Measurements from ENCODE around the gene ZNF207. TPM values are rescaled to one million over a fixed set of nuclear protein-coding genes. Genes with fewer than 3 reads are reported as not detected.

The ZNF207 gene
- total and polyA plus RNA-seq, 2 donors (not counting 1 experiment from before 2014, with no cell fraction given): 135 to 314 TPM

GRCh38 chr17:32382526-32383223, 32.7 kb downstream of the ZNF207 start:
- Histone ChIP-seq H3K4me3 (ENCODE audit: control extremely low read depth in 1 of 5, extremely low read depth in 1 of 5, insufficient read depth in 1 of 5, low read depth in 2 of 5, low read length in 4 of 5) (no peak overlapping the region), H4K20me1 (ENCODE audit: control insufficient read depth, insufficient read depth, low read length, poor library complexity, severe bottlenecking) (peaks cover 5% of the 10 kb centered on the region), H3K27me3 (replicated peaks in 1 of 4; ENCODE audit: control extremely low read depth in 1 of 4, control insufficient read depth in 3 of 4, insufficient read depth in 4 of 4, low read length in 3 of 4) (no peaks in the 10 kb centered on the region), H3K9ac (ENCODE audit: low read length) (no peak overlapping the region), H2AFZ (ENCODE audit: insufficient read depth, low read depth, low read length, poor library complexity, severe bottlenecking) (no peak overlapping the region), H3K4me2 (replicated peaks; ENCODE audit: low read depth, low read length, poor library complexity, severe bottlenecking) (no peak overlapping the region), H3K79me2 (ENCODE audit: control insufficient read depth, insufficient read depth, low read length) (no peaks in the 10 kb centered on the region), H3K9me3 (ENCODE audit: control extremely low read depth in 1 of 3, control insufficient read depth in 2 of 3, insufficient read depth in 1 of 3, low read length in 2 of 3) (no peaks in the 10 kb centered on the region), H3K4me1 (ENCODE audit: control insufficient read depth in 2 of 2, insufficient read depth in 2 of 2, low read length in 2 of 2) (no peaks in the 10 kb centered on the region), H3K27ac (ENCODE audit: low read length in 2 of 2) (no peak overlapping the region), H3K36me3 (replicated peaks in 1 of 2; ENCODE audit: control extremely low read depth in 1 of 2, control insufficient read depth in 1 of 2, extremely low read depth in 1 of 2, insufficient read depth in 2 of 2, low read length in 1 of 2) (peaks cover 14 to 46% of the 10 kb centered on the region in 2 experiments)
- POLR2A ChIA-PET: no interaction called here
- no peak overlapping the region for H3K4me3 Mint-ChIP-seq
- ATAC-seq (ENCODE audit: low read depth): no peak
- intact Hi-C loops (cut with micrococcal nuclease): no loop called here
- CTCF ChIA-PET: no interaction called here
- no peaks in the 10 kb centered on the region for H3K27me3 Mint-ChIP-seq
- WGBS (ENCODE audit: insufficient coverage): 100% methylated on average over 5 of the region's 5 CpGs
- no peak overlapping the region for H3K27ac Mint-ChIP-seq
- TF ChIP-seq, protein P1, sequence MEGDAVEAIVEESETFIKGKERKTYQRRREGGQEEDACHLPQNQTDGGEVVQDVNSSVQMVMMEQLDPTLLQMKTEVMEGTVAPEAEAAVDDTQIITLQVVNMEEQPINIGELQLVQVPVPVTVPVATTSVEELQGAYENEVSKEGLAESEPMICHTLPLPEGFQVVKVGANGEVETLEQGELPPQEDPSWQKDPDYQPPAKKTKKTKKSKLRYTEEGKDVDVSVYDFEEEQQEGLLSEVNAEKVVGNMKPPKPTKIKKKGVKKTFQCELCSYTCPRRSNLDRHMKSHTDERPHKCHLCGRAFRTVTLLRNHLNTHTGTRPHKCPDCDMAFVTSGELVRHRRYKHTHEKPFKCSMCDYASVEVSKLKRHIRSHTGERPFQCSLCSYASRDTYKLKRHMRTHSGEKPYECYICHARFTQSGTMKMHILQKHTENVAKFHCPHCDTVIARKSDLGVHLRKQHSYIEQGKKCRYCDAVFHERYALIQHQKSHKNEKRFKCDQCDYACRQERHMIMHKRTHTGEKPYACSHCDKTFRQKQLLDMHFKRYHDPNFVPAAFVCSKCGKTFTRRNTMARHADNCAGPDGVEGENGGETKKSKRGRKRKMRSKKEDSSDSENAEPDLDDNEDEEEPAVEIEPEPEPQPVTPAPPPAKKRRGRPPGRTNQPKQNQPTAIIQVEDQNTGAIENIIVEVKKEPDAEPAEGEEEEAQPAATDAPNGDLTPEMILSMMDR (IDR thresholded peaks at IDR 0.05): no peak
- TF ChIP-seq EZH2 (IDR thresholded peaks at IDR 0.05; ENCODE audit: borderline replicate concordance, insufficient read depth, low read depth, low read length, poor library complexity, severe bottlenecking): no peak
- H3K4me1 Mint-ChIP-seq: no peaks in the 10 kb centered on the region
- no peak for DNase-seq
- H3K9me3 Mint-ChIP-seq (ENCODE audit: insufficient read depth): no peaks in the 10 kb centered on the region

DNA sequence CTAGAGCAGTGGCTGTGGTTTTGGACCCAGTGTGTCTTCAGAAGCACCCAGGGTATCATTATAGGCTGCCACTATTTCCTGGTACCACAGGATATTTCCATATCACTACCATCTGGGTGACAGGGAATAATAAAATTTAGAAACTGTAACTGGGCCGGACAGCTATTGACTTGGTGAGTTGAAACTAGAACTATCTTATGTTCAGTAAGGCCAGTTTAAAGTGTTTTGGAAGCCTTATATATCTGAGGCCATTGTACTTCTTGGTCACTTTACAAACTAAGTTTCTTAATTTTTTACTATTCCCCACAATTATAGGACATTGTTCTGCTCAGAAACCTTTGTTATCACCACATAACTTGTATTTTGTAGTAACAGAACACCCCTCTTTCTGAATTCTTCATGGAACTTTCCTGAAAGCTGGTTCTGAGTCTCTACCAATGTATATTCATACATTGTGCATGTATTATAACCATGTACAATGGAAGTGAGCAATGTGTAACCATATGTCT, 34.0 kb downstream of the ZNF207 start:
- H4K20me1 ChIP-seq (ENCODE audit: control insufficient read depth, insufficient read depth, low read length, poor library complexity, severe bottlenecking): peaks cover 5% of the 10 kb centered on the region
- H3K36me3 ChIP-seq (replicated peaks in 1 of 2; ENCODE audit: control extremely low read depth in 1 of 2, control insufficient read depth in 1 of 2, extremely low read depth in 1 of 2, insufficient read depth in 2 of 2, low read length in 1 of 2): peaks cover 2 to 33% of the 10 kb centered on the region in 2 experiments
- DNase-seq (no peak), ATAC-seq (ENCODE audit: low read depth) (no peak)
- H3K27me3 ChIP-seq (replicated peaks in 1 of 4; ENCODE audit: control extremely low read depth in 1 of 4, control insufficient read depth in 3 of 4, insufficient read depth in 4 of 4, low read length in 3 of 4): no peaks in the 10 kb centered on the region
- no peak overlapping the region for H3K27ac ChIP-seq (ENCODE audit: low read length in 2 of 2)
- intact Hi-C loops (cut with micrococcal nuclease): no loop called here
- H3K4me3 Mint-ChIP-seq: no peak overlapping the region
- H3K27me3 Mint-ChIP-seq: no peaks in the 10 kb centered on the region
- H3K79me2 ChIP-seq (ENCODE audit: control insufficient read depth, insufficient read depth, low read length): no peaks in the 10 kb centered on the region
- H3K27ac Mint-ChIP-seq: no peak overlapping the region
- H3K4me3 ChIP-seq (ENCODE audit: control extremely low read depth in 1 of 5, extremely low read depth in 1 of 5, insufficient read depth in 1 of 5, low read depth in 2 of 5, low read length in 4 of 5): no peak overlapping the region
- H3K9me3 Mint-ChIP-seq (ENCODE audit: insufficient read depth): no peaks in the 10 kb centered on the region
- no peaks in the 10 kb centered on the region for H3K9me3 ChIP-seq (ENCODE audit: control extremely low read depth in 1 of 3, control insufficient read depth in 2 of 3, insufficient read depth in 1 of 3, low read length in 2 of 3)
- WGBS (ENCODE audit: insufficient coverage): no CpG with 5 or more reads among the region's 1 CpG
- H3K9ac ChIP-seq (ENCODE audit: low read length): no peak overlapping the region
- H3K4me1 ChIP-seq (ENCODE audit: control insufficient read depth in 2 of 2, insufficient read depth in 2 of 2, low read length in 2 of 2): no peaks in the 10 kb centered on the region
- no peak overlapping the region for H3K4me2 ChIP-seq (replicated peaks; ENCODE audit: low read depth, low read length, poor library complexity, severe bottlenecking)
- ChIA-PET CTCF (no interaction called here), POLR2A (no interaction called here)
- no peak for TF ChIP-seq EZH2 (IDR thresholded peaks at IDR 0.05; ENCODE audit: borderline replicate concordance, insufficient read depth, low read depth, low read length, poor library complexity, severe bottlenecking)
- TF ChIP-seq, protein P1 (IDR thresholded peaks at IDR 0.05): no peak
- no peak overlapping the region for H2AFZ ChIP-seq (ENCODE audit: insufficient read depth, low read depth, low read length, poor library complexity, severe bottlenecking)
- H3K4me1 Mint-ChIP-seq: no peaks in the 10 kb centered on the region

Measured in B cell (primary cell).